ENCODE data around the gene SLC35D2. TPM values are rescaled to one million over a fixed set of nuclear protein-coding genes. Genes with fewer than 3 reads are reported as not detected.

The SLC35D2 gene
- 13.8 and 14.6 TPM in 2 replicates for total RNA-seq

DNA sequence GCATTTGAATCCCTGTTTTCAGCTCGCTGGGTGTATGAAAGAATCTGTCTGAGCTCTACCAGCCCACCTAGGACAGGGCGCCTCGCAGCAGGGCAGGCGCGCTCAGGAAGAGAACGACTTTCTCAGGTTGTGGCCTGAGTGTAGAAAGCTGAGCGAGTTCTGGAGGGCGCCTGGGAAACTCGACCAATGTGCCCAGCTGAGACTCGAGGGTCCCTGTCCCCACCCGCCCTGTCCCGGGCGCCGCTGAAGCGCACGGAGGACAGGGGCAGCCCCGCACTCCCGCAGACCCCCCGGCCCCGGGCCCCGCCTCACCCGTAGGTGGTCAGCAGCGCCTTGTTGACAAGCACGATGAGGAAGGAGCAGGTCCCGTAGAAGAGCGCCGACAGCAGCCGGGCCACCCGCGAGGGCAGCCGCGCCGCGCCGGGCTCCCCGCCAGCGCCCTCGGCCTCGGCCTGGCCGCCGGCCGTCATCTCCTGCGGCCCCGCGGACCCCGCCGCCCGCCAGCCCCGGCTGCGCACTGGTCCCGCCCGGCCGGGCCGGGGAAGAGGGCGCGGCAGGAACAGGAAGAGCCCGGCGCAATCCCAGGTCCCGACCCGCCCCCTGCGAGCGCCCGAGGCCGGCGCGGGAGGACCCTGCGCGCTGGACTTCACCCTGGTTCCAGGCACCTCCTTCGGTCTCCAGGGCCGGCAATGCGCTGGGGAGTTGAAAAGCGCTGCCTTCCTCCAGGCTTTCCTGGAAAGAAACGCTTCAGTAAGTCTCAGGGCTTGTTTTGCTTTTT, at the start of gene SLC35D2:
TSS of gene SLC35D2 (minus strand) at position 547 of the 778 bp plus-strand sequence. CDS start at position 470, 77 bp downstream.

DNA sequence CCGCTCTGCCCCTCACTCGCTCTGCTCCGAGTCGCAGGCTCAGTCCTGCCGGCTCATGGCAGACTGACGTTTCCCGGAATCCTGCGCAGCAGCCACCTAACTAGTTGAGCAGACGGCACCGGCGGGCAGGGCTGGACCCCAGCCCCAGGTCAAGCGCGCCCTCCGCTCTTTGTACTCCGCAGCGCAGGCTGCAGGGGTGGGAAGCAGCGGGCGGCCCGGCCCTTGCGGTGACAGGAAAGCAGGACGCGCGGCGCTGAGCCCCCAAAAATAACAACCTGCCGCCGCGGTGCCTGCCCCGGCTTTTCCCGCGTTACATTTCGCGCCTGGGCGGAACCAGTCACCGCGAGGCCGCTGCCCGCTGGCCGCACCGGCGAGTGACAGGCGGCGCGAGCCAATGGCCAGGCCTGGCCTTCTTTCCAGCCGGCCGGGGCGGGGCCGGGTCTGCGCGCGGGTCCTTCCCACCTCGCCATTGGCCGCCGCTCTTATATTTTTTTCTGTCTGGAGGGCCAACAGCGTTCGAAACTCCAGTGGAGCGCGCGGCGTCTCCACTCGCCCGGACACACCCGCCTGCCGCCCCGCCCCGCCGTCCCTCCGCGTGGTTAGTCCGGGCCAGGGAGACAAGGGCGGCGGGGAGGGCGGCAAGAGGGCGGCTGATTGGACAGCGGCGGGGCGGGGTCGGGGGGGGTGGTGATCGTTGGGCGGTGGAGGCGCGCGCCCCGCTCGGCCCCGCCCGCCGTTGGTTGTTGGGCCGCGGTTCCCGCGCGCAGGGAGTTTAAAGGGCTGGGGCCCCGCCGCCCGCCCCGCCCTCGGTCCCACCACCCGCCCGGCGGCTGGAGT, 34.8 kb upstream of the SLC35D2 start, which contains the start of gene ZNF367:
TSS of gene ZNF367 (minus strand) at position 288 of the 837 bp plus-strand sequence. CDS start 338 bp downstream, outside the sequence.

GRCh38 chr9:96302021-96302420, 81.5 kb downstream of the SLC35D2 start, which contains the start of gene HSD17B3:
Gene HSD17B3 (minus strand): TSS chr9:96302176. CDS start chr9:96302104, 72 bp downstream.

Other genes starting within 250 kb of the SLC35D2 start
- not detected in 2 replicates for gene HSD17B3, start 81.5 kb downstream of the SLC35D2 start, total RNA-seq
- 0.97 TPM in 2 replicates for gene ZNF367, start 34.7 kb upstream of the SLC35D2 start, total RNA-seq
- 19.1 and 24.9 TPM in 2 replicates for gene HABP4, start 66.5 kb upstream of the SLC35D2 start, total RNA-seq
- gene CDC14B, start 236.1 kb upstream of the SLC35D2 start, total RNA-seq = 66.4 and 66.7 TPM in 2 replicates